GM19438 (cell line): Measurements from ENCODE around the gene SDHAF2.
"Not testable (repeated sequence)": the region's sequence is repeated elsewhere in the genome, so short reads cannot be mapped to it uniquely, and the experiment has no call there.

Experiments used
- ATAC-seq: cut with Tn5 transposase; IDR thresholded peaks from one replicate; pipeline ENCODE4 v1.9.1; 2021; ENCODE audit warnings: low read depth; ENCODE audit not compliant: unreplicated experiment

SDHAF2 gene

DNA sequence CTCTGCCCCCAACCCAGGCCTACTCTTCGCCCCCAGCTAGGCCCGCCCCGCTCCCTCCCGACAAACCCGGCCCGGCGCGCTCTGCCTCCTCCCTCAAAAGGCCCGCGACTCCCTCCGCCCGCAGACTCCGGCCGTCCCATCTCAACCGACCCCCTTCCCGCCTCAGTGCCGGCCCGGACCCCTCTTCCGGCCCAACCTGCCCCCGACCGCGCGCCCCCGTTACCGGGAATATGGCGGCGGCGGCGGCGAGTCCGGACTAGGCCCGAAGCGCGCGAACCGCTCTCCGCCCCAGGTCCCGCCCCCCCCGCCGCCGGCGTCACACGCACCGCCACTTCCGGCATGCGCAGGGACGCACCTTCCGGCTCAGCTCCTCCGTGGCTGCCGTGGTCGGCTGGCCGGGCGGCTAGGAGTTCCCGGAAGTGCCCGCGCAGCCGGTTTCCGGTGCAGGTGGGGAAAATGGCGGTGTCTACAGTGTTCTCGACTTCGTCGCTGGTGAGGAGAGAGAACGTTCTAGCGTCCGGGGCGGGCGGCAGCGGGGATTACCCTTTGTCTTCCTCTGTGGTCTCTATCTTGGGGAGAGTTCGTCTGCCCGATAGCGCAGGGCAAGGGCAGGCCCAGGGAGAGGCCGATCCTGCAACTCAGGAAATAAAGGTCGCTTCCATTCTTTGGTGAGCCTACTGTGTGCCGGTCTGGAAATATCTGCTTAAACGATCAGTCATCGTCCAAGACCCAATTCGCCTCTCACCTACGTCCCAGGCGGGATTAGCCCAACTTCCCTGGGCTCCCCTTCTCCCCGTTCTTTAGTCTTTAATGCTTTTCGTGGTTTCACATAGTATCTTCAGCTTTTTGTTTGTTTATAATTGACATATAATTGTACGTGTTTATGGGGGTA, at the start of gene SDHAF2, which contains the start of gene CPSF7:
Gene SDHAF2 (plus strand): TSS at position 434 of the 892 bp plus-strand sequence. CDS start 23 bp downstream, at position 457.
Gene CPSF7 (minus strand): TSS at position 285 of the 892 bp plus-strand sequence. CDS start 740 bp downstream, outside the sequence.
- ATAC-seq, result peak; percentile 87

- no peak for ATAC-seq
These were observed 49.0 kb upstream of the SDHAF2 start for GRCh38 chr11:61380884-61381283.

GRCh38 chr11:61383859-61384258, 46.1 kb upstream of the SDHAF2 start:
- not testable (repeated sequence) for ATAC-seq

GRCh38 chr11:61384271-61385242, 45.4 kb upstream of the SDHAF2 start:
- no peak for ATAC-seq

DNA sequence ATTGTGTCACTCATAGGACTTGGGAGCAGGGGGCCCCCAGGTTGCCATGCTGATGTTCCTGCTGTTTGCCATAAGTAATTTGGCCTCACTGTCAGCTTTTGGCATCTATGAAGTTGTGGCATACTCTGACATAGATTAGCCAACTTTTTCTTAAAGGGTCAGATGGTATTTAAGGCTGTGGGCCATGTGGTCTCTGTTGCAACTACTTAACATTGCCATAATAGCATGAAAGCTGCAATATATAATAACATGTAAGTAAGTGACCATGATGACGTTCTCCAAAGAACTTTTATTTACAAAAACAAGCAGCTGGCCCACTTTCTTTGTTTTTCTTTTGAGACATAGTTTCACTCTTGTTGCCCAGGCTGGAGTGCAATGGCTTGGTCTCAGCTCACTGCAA, 39.8 kb upstream of the SDHAF2 start:
- ATAC-seq, result no peak

DNA sequence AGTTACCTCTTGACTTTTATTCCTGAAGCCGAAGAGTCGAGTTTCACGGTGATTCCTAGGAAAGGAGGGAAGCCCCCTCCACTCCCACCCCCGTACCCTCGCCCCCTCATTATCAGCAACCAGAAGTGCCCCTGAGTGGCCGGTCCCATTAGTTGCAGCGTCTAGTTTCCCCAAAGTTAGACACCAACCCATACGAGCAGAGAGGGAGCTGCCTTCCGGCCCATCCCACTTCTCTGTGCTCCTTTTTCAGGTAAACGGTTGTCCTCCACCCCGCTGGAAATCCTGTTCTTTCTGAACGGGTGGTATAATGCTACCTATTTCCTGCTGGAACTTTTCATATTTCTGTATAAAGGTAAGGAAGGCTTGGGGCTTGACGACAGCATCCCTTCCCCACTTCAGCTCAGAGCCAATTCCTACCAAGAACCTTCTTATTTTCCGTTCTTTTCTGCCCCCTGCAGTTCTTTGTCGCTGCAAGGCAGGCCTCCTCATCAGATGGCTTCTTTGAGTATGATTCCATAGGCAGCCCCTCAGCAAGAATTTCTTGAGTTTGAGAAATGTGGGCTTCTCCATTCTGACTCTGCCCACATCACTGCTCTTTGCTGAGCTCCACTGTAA, 36.8 kb upstream of the SDHAF2 start:
- ATAC-seq, result no peak

DNA sequence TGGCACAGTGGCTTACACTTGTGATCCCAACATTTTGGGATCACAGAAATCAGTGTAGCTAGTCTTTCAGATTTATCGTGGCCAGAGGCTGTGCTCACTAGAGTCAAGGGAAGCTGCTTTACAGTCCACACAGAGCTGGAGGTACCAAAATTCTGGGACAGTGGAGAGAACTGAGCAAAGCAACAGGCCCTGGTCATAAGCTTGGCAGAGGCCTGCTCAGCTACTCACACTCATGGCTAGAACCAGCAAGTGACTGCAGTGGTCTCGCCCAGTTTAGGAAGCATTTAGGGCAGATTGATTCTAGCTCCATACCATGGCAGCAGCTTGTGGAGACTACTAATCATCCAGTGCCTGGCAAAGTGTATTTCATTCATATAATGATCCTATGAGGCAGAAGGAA, 28.8 kb upstream of the SDHAF2 start:
- ATAC-seq, result no peak

DNA sequence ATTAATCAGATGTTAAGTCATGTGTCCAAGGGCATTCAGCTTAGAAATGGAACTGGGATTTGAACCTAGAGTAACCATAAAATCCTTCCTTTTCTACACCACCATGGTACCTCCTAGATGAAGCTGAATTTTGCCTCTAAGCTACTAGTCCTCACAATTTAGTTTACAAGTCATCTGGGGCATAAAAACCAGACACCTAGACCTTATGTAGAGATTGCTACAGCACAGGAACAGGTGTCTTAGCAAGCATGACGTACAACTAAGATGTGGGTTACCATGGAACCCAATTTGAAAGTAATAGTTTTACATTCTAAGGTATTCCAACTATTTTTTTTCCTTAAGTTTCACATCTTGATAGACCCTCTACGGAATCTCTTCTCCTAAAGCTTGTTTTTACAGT, 28.4 kb upstream of the SDHAF2 start:
- ATAC-seq, result no peak

- ATAC-seq, result no peak
These were observed 26.3 kb upstream of the SDHAF2 start for GRCh38 chr11:61403658-61404057.

DNA sequence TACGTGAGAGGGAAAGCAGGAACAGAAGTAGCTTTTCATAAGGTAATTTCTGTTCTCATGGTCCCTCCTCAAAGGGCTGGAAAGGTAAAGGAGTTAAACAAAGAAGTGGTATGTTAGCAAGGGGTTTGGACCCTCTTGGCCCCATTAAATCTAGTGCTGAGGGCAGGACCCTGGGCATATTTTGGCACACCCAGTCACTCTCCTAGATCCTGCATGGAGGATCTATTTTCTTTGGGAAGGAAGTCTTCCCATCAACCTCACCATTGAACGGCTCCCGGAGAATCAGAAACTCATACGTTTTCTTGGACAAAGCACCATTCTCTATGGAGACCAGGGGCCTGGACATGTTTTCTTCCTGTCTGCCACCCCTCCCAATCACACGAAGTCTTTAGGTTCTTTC, 25.8 kb upstream of the SDHAF2 start:
- ATAC-seq, result no peak

DNA sequence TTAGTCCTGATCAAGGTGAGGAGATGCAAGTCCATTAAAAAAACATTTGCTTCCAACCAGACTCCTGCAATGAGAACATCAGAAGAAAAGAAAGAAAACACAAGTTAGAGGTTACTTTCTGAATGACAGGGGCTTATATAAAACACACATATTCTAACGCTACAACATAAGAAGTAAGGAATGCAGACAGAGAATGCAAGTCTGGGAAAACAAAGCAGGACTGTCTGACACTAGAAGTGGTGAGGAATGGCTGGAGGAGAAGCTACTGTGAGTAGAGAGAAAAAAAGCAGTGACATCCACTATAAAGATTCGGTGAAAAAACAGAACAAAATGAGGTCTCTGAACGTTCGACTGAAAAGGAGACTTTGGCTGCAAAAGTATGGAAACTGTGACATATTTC, 25.3 kb upstream of the SDHAF2 start:
- ATAC-seq, result no peak

DNA sequence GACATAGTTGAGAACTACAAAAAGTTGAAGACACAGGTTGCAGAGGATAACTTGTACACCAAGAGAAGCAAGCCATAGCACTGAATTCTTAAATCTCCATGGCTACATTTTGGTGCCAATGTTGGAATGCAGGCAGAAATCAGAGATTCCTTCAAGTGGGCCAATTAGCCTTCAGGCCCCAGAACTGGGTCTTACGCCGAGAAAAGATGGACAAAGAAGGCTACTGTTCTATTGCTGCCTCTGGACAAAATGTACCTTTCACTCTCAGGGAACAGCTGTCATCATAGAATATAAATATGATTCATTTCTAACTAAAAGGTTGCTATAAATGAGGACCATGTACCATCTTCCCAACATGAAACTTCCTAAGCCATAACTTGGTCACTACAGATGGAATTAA, 23.9 kb upstream of the SDHAF2 start:
- no peak for ATAC-seq

GRCh38 chr11:61406991-61407728, 22.8 kb upstream of the SDHAF2 start:
- ATAC-seq, result no peak

GRCh38 chr11:61411589-61411988, 18.3 kb upstream of the SDHAF2 start:
- ATAC-seq, result no peak

DNA sequence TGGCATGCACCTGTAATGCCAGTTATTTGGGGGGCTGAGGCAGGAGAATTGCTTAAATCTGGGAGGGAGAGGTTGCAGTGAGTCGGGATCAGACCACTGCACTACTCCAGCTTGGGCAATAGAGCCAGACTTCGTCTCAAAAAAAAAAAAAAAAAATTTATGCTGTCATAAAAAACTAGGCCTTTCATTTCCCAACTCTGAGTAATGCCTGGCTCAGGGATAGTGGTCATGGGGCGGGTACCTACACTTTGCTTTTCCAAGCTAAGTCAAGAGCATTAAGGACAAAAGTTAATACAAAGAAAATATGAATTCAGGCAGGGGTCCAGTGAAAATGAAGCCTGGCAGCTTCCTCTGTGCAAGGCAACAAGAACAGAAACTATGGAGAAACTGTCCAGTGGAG, 16.4 kb upstream of the SDHAF2 start:
- no peak for ATAC-seq

GRCh38 chr11:61414547-61414946, 15.4 kb upstream of the SDHAF2 start:
- ATAC-seq, result no peak

DNA sequence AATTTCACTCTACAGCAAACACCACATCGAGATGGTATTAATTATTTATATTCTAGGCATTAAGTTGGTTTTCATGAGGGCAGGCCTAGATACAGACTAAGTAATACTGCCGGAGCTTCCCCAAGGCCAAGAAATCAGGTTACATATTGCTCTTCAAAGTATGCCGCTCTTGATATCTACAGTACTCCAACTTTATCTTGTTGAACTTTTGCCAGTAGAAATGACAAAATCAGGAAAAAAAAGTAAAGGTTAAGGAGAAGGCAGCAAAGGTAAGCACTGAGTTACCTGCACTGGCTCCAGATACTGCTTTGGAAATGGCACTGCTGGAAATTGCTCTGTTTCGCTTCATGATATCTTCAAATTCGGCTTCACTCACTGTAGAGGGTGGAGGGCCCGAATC, 14.5 kb upstream of the SDHAF2 start:
- ATAC-seq, result no peak

DNA sequence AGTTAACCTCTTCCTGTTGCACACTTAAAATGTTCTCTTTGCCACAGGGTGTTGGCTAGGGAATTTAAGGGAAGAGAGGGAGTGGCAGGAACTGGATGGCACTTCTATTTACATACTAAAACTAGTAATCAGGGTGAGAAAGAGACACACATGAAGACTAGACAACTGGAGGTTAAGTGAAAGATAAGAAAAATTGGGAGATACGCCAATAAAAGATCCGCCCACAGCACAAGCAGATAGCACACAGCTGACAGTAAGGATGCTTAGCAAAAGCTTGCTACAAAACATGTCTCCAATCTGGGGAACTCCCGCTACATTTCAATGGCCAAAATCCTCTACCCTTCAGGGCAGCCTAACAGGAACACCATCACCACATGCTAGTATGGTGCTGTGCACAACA, 13.0 kb upstream of the SDHAF2 start:
- no peak for ATAC-seq

- no peak for ATAC-seq
These were observed 12.3 kb upstream of the SDHAF2 start for GRCh38 chr11:61417670-61418069.

DNA sequence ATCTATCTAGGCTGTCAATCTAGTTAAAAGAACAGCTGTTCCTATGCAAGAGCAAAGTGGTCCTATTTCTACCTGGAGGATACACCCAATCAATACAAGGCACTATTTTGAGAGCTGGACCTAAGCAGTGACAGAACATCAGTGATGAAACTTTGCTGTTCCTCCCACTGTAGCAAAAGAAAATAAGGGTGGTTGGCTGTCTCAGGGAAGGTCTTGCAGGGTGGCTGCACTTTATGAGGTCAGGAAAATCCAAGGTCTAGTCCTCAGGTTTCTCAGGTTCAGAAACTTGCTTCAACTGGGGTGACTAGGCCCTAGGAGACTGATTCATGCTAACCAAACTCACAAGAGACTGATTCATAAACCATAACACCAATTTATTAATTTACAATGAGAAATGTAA, 11.8 kb upstream of the SDHAF2 start:
- no peak for ATAC-seq
